Pancreas (tissue), 10 donors: ENCODE results near the gene C14orf93. TPM values are rescaled to one million over a fixed set of nuclear protein-coding genes. Genes with fewer than 3 reads are reported as not detected.

Experiments
- ATAC-seq, 4 donors: fragments of 200-7000 bp; cut with Tn5 transposase; one replicate each; pipeline versions ENCODE4 v1.8.0 to v1.9.1; 2020; ENCODE audit warnings: mild to moderate bottlenecking in 4 of 4, moderate library complexity in 4 of 4
- DNase-seq, 6 donors: peaks; one replicate each; pipeline ENCODE4 v3.0.0-alpha.2; 2020
- FAIRE-seq: peaks from 2 replicates; lab custom pipeline; 2012; peaks lifted over from hg19 to GRCh38; lab: Jason Lieb, UNC
- H3K27ac ChIP-seq, 4 donors: fragments of 200-600 bp; sonication (generic); 1 replicate in 3 of 4; 2 replicates in 1 of 4; pipeline versions ENCODE4 v1.5.0 to v1.8.0; 2020
- H3K27me3 ChIP-seq, 4 donors: fragments of 200-600 bp; one replicate each; pipeline ENCODE4 v1.8.0; 2021
- H3K36me3 ChIP-seq, 3 donors: fragments of 200-600 bp; sonication (generic) in 1 of 3; one replicate each; pipeline versions ENCODE4 v1.5.0 to v1.8.0; 2020 to 2021
- H3K4me1 ChIP-seq, 3 donors: fragments of 200-600 bp; one replicate each; pipeline ENCODE4 v1.8.0; 2021
- H3K4me3 ChIP-seq, 4 donors: fragments of 200-600 bp; sonication (generic) in 2 of 4; one replicate each; pipeline versions ENCODE4 v1.5.0 to v1.8.0; 2020 to 2021
- H3K9me3 ChIP-seq, 4 donors: fragments of 200-600 bp; one replicate each; pipeline ENCODE4 v1.8.0; 2021
- CTCF ChIP-seq, 4 donors: fragments of 200-600 bp; sonication (generic) in 3 of 4; IDR thresholded peaks; one replicate each; pipeline versions ENCODE4 v1.5.0 to v1.8.0; 2021; ENCODE audit warnings: antibody characterized with exemption in 4 of 4
- WGBS, 2 donors: extraction: QIAGEN DNeasy Blood & Tissue Kit; methylation state at CpG; one replicate each; pipeline ENCODE4 v1.1.7; 2013; 5-methylcytosine and 5-hydroxymethylcytosine counted together
- intact Hi-C, 3 donors: fragments of 100-400 bp; cut with DNase I; formaldehyde crosslinking; loops; one replicate each; pipeline versions ENCODE4 v1.11.1 to v1.14.2; 2022
- polyA plus RNA-seq, 2 donors: library from polyadenylated mRNA; stranded (reverse); fragments of 200-250 nt; gene quantifications; one replicate each; pipeline ENCODE4 v1.2.3, GENCODE V29; 2013
- total RNA-seq, 6 donors: library from RNA; stranded (reverse); fragmentation: NEBNext Ultra II Directional in 4 of 6; extraction: Animal tissue kit (Norgen Biotek cat#: 25700) in 4 of 6; gene quantifications; one replicate each; pipeline versions ENCODE4 v1.2.1 to v1.2.4, GENCODE V29; 2021 to 2023
- donor health status: healthy with polysubstance abuse.
- donor health status: DM: no; HTN: no; CAD: no; lungs with moderate emphysema.
- donor health status: DM: no; HTN: no; CAD: no.
- donor health status: control.
- donor health status: control.
- donor health status: Bipolar disorder and iron deficiency.
- donor health status: DM: yes; HTN: yes; CAD: no.
- donor health status: DM: no; HTN: no; CAD: no.
- donor health status: DM: no; HTN: no; CAD: no.
- donor health status: DM: yes; HTN: yes; CAD: no.

Gene C14orf93
- total and polyA plus RNA-seq, 8 donors = 4.3 to 11.3 (median 6.5) TPM

GRCh38 chr14:23054000-23054811 is 44.3 kb upstream of the C14orf93 start:
- Histone ChIP-seq H3K27me3 (no peaks in the 10 kb centered on the region), H3K27ac (no peak overlapping the region), H3K4me1 (peaks cover 0 to 9% (median 0%) of the 10 kb centered on the region in 3 donors), H3K4me3 (no peak overlapping the region), H3K9me3 (no peaks in the 10 kb centered on the region), H3K36me3 (no peaks in the 10 kb centered on the region)
- TF ChIP-seq CTCF (IDR thresholded peaks at IDR 0.05) = no peak
- no peak for ATAC-seq
- FAIRE-seq = no peak
- WGBS, 2 donors = 77 to 83% methylated on average over 17 of the region's 17 CpGs
- intact Hi-C loops = loop anchor here in 1 of 3 donors (10.0 kb wide), 1 partner anchor 59 kb away; no protein-coding TSS in a partner anchor
- no peak for DNase-seq

GRCh38 chr14:23053426-23053825 is 43.5 kb upstream of the C14orf93 start:
- WGBS, 2 donors = 92 to 94% methylated on average over 10 of the region's 10 CpGs
- Histone ChIP-seq H3K9me3 (no peaks in the 10 kb centered on the region), H3K4me1 (peaks cover 0 to 9% (median 0%) of the 10 kb centered on the region in 3 donors), H3K4me3 (no peak overlapping the region), H3K27me3 (no peaks in the 10 kb centered on the region), H3K27ac (no peak overlapping the region), H3K36me3 (no peaks in the 10 kb centered on the region)
- intact Hi-C loops = loop anchor here in 1 of 3 donors (10.0 kb wide), 1 partner anchor 59 kb away; no protein-coding TSS in a partner anchor
- DNase-seq = no peak
- TF ChIP-seq CTCF (IDR thresholded peaks at IDR 0.05) = no peak
- ATAC-seq = no peak
- FAIRE-seq = no peak

- no peaks in the 10 kb centered on the region for H3K27me3 ChIP-seq
- FAIRE-seq = no peak
- intact Hi-C loops = loop anchor here in 1 of 3 donors (10.0 kb wide), 1 partner anchor 58 kb away; no protein-coding TSS in a partner anchor
- ATAC-seq = no peak
- TF ChIP-seq CTCF (IDR thresholded peaks at IDR 0.05) = no peak
- WGBS, 2 donors = 67 to 74% methylated on average over 3 of the region's 3 CpGs
- H3K4me1 ChIP-seq = peaks cover 0 to 9% (median 0%) of the 10 kb centered on the region in 3 donors
- no peak overlapping the region for H3K4me3 ChIP-seq
- no peak for DNase-seq
- no peaks in the 10 kb centered on the region for H3K9me3 ChIP-seq
- no peaks in the 10 kb centered on the region for H3K36me3 ChIP-seq
- no peak overlapping the region for H3K27ac ChIP-seq
Measured at GRCh38 chr14:23052671-23053070, 42.7 kb upstream of the C14orf93 start.

- no peak overlapping the region for H3K4me3 ChIP-seq
- 73 to 80% methylated on average over 14 of the region's 14 CpGs for WGBS, 2 donors
- H3K36me3 ChIP-seq = no peaks in the 10 kb centered on the region
- no peaks in the 10 kb centered on the region for H3K9me3 ChIP-seq
- no peak overlapping the region for H3K27ac ChIP-seq
- H3K4me1 ChIP-seq = peaks cover 0 to 9% (median 0%) of the 10 kb centered on the region in 3 donors
- intact Hi-C loops = loop anchor here in 1 of 3 donors (10.0 kb wide), 1 partner anchor 57 kb away; no protein-coding TSS in a partner anchor
- no peak for FAIRE-seq
- no peak for DNase-seq
- TF ChIP-seq CTCF (IDR thresholded peaks at IDR 0.05) = no peak
- no peaks in the 10 kb centered on the region for H3K27me3 ChIP-seq
- no peak for ATAC-seq
Measured at GRCh38 chr14:23052182-23052623, 42.3 kb upstream of the C14orf93 start.
